Sigmoid colon (tissue), 4 donors: Measurements from ENCODE around the gene NFKB2.

Experiments
- CTCF ChIP-seq, 4 experiments: fragments of 450-650 bp in 3 of 4; fragments of 200-600 bp in 1 of 4; IDR thresholded peaks; one replicate each; pipeline ENCODE4 v1.5.1; 2016 to 2019; ENCODE audit warnings: antibody characterized with exemption in 4 of 4, mild to moderate bottlenecking in 3 of 4, moderate library complexity in 2 of 4
- EP300 ChIP-seq, 4 donors: sonication (generic); formaldehyde crosslinking; IDR thresholded peaks; one replicate each; pipeline ENCODE4 v1.6.1; 2017; ENCODE audit warnings: antibody characterized with exemption in 4 of 4

GRCh38 chr10:102358712-102359382 is 36.7 kb upstream of the NFKB2 start:
- TF ChIP-seq EP300 (IDR thresholded peaks at IDR 0.05), result no peak
- TF ChIP-seq CTCF (IDR thresholded peaks at IDR 0.05), result no peak
